Body of pancreas (tissue), 4 donors: Measurements from ENCODE around the gene SLC22A6.

Source experiments
- POLR2A ChIP-seq, 3 donors: fragments of 450-650 bp; IDR thresholded peaks; one replicate each; pipeline ENCODE4 v1.6.1; 2016; ENCODE audit warnings: antibody characterized with exemption in 3 of 3, mild to moderate bottlenecking in 2 of 3
- TF ChIP-seq, protein P1 (sequence below), 7 experiments: fragments of 450-650 bp in 4 of 7; fragments of 200-600 bp in 3 of 7; sonication (generic) in 3 of 7; IDR thresholded peaks; one replicate each; pipeline ENCODE4 v1.5.1; 2016 to 2019; ENCODE audit warnings: antibody characterized with exemption in 7 of 7

DNA sequence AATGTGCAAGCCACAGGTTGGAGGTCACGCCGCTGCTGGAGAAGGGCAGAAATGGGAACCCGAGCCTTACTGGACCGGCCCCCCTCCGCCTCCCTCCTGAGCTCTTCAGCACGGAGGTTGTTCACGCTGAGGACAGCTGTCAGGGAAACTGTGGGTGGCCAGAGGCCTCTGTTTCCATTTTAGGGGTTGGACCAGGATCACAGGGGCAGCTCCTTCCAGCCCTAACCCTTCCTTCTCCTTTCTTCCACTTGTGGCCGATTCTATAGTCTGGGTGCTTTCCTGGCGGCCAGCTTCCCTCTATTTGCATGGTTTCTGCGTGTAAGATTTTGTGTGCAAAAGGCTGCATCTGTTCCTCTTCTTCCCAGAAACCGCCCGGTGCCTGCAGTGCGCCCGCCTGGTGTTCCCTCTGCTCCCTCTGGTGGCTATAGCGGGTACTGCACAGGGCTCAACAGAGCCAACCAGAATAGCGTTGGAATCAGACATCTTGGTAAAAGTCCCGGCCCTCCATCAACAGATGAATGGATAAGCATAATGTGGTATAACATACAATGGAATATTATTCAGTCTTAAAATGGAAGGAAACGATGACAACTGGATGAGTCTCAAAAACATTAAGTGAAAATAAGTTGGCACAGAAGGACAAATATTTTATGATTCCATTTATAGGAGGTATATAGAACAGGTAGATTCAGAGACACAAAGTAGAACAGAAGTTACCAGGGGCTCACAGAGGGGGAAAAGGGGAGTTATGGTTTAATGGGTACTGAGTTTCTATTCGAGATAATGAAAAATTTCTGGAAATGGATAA is 39.3 kb upstream of the SLC22A6 start:
- no peak for TF ChIP-seq POLR2A (IDR thresholded peaks at IDR 0.05)
- TF ChIP-seq, protein P1, sequence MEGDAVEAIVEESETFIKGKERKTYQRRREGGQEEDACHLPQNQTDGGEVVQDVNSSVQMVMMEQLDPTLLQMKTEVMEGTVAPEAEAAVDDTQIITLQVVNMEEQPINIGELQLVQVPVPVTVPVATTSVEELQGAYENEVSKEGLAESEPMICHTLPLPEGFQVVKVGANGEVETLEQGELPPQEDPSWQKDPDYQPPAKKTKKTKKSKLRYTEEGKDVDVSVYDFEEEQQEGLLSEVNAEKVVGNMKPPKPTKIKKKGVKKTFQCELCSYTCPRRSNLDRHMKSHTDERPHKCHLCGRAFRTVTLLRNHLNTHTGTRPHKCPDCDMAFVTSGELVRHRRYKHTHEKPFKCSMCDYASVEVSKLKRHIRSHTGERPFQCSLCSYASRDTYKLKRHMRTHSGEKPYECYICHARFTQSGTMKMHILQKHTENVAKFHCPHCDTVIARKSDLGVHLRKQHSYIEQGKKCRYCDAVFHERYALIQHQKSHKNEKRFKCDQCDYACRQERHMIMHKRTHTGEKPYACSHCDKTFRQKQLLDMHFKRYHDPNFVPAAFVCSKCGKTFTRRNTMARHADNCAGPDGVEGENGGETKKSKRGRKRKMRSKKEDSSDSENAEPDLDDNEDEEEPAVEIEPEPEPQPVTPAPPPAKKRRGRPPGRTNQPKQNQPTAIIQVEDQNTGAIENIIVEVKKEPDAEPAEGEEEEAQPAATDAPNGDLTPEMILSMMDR (IDR thresholded peaks at IDR 0.05): peak; percentile 97 to 100 (median 98)
